ENCODE results near the gene GLI3.

The GLI3 gene

DNA sequence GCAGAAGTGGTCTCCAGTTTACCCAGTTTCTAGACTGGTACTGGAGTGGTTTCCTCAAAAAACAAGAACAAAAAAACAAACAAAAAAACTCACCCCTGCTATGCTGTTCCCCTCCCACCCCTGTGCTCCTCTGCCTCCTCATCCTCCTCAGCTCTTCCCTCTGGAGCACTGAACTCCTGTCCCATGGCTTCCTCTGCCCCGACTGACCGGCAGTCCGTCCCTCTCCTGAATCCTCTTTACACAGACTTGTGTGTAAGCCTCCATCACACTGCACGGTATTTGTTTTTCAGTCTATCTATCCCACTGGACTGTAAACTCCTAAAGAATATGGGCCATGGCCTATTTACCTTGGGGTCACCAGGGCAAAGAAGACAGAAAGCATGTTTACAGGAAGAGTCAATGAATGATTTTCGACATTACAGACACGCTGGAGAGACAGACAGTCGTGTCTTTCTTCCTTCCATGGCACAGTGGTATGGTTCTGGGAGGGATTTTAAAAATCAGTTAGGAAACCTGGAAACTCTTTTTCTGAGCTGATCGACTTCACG, 265.3 kb downstream of the GLI3 start:
- DNase-seq (ENCODE audit: low read depth in 3 of 3): no peak

DNA sequence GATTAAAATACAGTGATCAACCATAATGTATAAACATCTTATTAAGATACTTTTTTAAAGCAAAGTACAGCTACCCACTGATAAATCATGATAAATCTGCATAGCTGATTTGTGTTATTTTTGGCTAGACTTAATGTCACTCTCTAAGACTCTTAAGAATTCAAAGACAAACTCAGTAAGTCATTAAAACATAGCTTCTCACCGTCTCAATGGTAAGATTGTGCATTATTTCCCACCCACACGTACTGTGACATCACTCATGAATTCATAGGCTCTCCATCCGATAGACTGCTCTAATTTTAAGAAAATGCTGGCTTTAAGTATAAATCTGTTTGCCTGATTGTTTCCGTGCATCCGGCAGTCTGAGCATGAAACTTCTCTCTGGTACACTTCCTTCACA, 266.1 kb downstream of the GLI3 start:
- DNase-seq (ENCODE audit: low read depth in 3 of 3): no peak

DNA sequence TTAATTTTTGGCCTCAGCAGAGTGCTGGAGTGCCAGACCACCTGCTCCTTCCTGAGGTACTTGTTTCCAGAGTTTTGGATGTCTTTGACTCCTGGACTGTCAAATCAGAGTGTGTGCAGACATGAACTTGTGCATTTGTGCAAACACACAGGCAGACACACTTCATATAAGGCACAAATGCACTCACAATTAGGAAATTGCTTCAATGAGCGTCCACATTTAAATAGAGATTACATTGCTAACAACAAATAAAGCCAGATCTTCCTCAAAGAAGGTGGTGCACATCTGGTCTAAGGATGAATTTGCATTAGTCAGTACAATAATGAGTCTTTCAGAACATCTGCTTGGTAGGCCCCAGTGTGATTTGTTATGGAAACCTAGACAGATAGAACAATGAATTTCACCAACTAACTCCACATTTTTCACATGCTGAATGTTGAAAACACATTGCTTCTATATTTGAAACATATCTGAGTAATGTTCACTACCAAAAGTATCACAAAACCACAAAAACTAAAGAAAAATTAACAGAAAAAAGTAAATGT, 267.4 kb downstream of the GLI3 start:
- no peak for DNase-seq (ENCODE audit: low read depth in 3 of 3)

DNA sequence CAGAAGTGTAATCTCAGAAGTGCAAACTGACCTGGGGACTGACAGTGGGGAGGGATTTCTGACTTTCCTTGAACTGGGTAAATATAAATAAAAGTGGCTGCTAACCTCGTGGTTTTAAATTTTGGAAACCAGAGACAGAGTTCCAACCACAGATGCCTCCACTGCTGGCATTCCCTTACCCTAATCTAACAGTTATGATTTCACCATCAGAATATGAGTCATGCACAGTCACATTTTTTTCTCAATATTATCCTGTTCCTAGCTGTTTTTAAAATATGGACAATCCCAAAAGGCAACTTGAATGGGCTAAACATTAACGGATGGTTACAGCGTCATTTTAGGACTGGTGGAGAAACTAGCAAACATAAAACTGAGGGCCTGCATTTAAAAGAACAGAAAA, 269.9 kb downstream of the GLI3 start:
- DNase-seq (ENCODE audit: low read depth in 3 of 3): no peak

DNA sequence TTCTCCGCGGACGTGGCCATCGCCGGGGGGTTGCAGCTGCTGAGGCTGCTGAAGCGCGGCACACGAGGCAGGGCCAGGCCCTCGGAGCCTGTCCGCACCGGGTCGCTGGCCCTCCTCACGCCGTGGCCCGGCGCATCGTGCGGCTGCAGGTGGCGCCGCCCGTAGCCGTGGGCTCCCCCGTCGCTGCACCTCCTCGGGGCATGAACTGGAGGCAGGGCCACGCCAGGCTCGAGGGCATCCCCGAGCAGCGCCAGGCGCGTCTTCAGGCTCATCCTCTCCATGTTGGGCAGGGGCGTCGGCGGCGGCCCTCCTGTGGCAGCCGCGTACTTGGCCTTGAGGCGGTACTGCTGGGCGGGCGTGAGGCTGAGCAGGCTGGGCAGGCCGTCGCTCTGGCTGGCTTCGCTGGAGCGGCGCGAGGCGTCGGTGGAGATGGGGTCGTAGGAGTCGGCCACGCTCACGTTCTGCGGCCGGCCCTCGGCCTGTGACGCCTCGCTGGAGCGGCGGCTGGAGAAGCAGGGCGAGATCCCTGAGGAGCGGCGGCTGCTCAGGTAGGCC, 271.0 kb downstream of the GLI3 start:
- no peak for DNase-seq (ENCODE audit: low read depth in 3 of 3)

DNA sequence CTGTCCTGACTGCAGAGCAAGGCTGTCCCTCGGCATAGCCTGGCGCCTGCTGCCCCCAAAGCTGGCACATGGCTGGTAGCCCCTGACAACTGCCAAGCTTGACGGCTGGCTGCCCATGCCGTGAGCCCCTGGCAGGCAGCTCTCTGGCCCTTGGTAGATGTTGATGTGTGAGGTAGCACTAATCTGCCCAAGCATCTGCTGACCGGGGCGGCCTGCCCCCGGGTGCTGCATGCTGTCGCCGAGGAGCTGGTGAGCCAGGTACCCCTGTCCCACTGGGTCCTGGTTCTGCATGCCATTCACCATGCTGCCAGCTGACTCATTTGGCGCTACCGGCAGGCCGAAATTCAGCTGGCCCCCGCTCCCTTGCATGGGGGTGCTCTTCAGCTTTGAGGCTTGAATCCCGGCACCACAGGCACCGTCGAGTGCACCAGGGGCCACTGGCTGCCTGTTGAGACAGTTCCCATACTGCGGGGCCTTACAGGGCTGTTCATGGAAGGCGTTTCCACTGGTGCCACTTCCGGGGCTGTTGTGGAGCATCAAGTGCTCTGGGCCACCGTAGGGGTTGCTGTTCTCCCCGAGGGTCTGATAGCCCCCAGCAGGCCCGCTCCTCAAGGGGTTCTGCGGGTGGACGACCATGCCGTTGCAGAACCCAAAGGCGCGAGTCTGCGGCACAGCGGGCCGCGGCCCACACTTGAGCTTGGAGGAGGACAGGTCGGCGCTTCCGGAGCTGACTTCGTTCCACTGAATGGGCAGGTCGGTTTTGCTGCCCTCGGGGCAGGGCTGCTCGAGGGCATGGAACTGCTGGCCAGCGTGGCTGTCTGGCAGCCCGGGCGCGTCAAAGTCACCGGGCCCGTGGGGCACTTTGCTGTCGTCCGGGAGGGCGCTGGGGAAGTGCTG, 271.9 kb downstream of the GLI3 start:
- no peak for DNase-seq (ENCODE audit: low read depth in 3 of 3)

DNA sequence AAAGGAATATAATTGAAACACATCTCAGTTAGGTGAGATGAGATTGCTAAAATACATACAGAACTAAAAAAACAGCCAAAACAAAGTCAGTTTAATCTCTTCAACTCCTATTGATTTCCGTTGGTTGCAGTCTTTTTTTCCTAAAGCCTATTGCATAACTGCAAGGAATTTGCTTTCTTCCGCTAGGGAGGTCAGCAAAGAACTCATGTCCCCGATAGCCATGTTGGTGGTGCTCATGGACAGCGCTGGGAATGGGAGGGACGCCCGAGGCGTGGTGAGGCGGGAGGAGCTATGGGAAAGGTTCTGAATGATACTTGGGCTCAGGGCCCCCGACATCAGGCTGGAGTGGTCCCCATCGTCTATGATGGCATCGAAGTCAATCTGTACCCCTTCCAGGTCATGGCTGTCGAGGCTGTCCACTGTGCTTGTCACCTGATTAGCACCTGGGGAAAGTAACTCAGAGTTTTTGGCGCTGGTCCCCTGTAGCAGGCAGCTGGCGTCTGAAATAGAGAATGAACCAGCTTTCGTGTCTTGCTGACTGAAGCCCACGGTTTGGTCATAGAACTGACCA, 272.7 kb downstream of the GLI3 start:
- DNase-seq (ENCODE audit: low read depth in 3 of 3): no peak

DNA sequence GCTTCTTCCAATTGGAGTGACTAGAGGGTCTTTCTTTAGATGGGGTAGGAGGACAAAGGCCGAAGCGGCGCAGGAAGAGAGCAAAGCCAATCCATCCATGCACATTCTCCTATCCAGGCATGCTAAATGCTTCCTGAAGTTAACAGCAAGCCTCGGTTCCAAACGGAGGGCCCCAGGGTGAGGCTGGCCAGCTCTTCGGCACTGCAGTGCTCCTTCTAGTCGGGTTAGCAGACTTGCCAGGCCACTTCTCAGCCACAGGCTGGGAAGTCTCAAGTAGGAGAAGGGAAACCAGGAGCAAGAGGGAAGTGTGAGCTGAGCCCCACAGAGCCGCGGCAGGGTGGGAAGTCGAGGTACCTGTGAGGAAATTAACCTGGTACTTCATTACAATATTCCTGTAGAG, 280.3 kb downstream of the GLI3 start:
- DNase-seq (ENCODE audit: low read depth in 3 of 3): no peak

DNA sequence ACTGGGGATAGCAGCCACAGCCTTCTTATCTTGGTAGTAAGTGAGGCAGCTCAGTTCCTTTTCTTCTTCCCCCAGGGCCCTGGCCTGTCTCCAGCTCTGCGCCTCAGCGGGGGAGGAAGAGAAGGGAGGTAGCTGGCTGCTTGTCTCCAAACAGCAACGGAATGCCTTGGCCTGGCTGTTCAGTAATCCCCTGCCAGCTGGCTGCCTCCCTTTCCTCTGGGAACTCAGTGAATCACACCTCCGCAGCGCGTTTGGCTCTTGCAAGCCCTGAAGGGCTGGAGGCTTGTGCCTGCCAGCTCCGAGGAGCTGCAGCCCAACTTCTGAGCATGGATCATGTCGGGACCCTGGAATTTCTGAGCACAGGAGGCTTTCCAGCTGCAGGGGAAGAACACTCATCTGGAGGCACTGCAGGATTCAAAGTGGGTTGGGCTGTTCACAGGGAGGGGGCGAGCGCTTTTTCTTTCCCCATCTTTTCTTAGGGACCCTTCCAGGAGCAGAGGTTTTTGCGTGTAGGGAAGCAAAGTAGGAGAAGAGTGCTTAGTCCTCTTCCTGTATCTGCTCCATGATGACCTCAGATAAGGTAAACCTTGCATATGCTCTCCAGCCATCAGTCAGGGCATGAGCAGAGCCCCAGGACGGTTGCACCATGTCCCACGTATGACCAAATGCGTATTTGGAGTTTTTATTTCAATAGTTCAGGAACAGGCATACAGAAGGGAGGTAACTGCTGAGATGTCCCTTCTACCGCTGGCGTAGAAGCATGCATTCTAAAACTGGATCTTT, 280.9 kb downstream of the GLI3 start:
- no peak for DNase-seq (ENCODE audit: low read depth in 3 of 3)

DNA sequence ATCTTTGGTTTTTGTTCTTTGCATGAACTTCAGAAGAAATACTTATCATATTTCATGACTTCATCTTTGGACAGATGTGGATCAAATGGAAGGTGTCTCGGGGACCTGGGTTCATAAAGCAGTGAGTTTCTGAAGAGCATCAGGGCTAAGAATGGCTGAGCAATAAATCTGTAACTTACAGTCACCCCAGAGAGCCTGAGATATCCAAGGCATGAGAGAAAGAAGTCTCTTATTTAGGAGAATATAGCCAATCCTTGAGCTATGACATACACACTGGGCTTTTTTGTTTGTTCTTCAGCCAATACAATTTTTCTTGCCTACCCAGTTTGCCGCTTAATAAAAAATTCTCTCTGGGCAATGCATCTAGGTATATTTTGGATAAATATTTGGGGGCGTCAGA, 281.6 kb downstream of the GLI3 start:
- DNase-seq (ENCODE audit: low read depth in 3 of 3): no peak

DNA sequence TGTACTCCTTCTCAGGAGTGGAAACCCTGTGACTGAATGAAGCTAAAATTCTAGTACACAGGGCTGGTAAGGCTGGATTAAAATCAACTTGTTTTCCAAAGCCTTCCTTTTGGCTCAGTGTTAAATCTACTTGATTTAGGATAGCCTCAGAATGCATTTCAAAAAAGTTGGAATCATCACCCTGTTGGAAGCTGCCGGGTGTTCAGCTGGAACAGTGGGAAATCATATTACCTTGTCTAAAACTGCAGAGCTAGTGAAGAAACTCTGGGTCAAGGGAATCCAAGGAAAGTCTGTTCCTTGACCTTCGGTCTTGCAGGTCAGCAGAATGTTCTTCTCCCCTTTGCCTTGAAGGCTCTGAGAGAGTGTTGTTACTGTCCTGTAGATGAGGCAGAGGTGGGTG, 282.0 kb downstream of the GLI3 start:
- DNase-seq (ENCODE audit: low read depth in 3 of 3): no peak

DNA sequence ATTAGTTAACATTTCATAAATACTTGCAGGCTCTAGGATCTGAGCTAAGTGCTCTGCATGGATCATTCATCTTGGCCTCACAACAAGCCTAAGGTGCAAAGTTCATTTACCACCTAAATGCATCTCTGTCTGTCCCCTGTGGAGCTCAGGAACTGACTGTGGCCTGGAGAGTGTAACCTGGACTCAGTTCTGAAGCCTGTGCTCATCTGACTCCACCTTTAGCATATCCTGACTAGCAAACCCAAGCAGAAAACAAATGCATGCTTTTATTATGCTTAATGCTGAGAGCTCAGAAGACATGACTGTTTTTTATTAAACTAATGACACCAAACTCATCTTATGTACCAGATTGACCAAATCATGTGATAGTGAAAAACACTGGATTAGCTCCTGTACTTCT, 288.5 kb downstream of the GLI3 start:
- DNase-seq (ENCODE audit: low read depth in 3 of 3): no peak

DNA sequence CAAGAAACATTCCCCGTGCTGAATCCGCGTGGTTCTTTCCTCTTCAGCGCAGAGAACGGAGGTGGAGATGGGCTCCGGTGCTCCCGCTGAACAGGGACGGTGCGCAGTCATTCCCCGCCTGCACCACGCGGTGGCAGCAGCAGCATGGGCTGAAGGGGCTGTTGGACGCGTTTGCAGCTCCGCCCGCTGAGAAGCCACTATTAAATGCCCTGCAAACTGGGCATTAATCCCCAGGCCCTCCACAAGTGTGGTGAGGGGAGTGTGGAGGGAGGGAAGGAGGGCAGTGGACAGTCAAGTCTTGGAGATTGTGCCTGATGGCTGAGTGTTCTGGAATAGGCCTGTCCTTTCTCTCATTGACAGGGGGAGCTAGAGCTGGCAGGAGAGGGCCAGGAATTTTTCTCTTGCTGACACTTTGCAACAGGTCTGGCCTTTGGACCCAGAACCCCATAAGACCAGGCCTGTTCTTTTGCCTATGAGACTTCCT, 293.9 kb downstream of the GLI3 start:
- DNase-seq (ENCODE audit: low read depth in 3 of 3): peak; percentile 24 to 47 (median 40)

DNA sequence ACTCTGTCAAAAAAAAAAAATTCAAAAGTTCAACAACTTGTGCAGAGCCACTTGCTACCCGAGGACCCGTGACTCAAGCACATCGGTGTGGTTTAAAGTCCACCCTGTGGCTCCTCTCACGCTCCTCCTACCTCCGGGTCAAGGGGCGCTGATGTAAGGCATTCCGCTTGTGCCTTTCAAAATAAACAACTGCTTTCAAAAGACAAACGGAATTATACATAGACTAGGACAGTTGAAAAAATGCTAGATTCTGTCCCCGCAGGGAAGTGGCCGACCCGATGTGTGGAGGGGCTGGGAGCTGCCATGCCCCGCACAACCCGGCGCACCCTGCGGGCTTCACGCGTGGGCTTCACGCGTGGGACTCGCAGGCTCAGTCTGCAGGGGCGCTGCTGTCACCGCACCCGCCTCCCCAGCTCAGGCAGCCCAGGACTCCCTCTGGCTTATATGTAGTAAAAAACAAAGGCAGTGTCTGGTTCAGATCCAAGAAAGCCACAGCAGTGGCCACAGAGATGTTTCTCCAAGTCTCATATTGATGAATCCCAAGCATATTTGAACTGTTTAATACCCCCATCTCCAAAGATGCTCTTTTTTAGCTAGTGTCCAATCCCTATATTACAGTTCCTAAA, 294.4 kb downstream of the GLI3 start:
- no peak for DNase-seq (ENCODE audit: low read depth in 3 of 3)

DNA sequence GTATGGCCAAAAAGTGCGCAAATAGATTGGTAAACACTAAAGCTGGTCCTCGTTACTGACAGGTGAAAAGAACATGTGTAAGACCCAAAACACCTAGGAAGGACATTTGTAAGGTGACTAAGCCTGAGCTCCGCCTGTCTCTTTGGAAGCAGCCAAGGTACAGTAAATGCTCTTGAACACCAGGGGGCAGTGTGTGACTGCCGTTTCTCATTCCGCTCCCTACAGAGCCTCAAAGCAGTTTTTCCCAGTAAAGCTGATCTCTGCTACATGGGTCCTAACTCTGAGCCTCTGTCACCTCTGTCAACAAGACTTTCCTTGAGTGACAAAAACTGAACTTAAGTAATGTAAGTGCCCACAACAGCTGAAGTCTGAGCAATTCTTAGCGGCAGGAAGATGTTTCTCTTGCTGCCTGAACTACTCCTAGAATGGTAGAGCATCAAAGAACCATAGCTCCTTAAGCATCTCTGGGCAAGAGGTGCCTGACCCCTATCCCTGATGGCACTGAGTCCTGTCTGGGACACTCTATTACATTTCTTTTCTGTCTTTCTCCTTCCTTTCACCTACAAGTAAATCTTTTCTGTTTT, 296.2 kb downstream of the GLI3 start:
- DNase-seq (ENCODE audit: low read depth in 3 of 3): peak in 2 of 3 experiments; percentile 14 to 18

DNA sequence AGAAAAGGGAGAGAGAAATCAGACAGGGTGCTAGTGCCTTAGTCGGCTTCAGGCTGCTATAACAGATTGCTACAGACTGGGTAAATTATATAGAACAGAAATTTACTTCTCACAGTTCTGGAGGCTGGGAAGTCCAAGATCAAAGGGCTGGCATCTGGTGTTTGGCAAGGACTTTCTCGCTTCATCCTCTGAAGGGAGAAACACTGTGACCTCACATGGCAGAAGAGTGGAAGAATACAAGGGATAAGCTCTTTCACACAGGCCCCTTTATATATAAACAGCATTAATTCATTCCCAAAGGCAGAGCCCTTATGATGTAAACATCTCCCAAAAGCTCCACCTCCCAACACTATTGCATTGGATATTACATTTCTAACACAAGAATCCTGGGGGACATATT, 298.6 kb downstream of the GLI3 start:
- DNase-seq (ENCODE audit: low read depth in 3 of 3): no peak

DNA sequence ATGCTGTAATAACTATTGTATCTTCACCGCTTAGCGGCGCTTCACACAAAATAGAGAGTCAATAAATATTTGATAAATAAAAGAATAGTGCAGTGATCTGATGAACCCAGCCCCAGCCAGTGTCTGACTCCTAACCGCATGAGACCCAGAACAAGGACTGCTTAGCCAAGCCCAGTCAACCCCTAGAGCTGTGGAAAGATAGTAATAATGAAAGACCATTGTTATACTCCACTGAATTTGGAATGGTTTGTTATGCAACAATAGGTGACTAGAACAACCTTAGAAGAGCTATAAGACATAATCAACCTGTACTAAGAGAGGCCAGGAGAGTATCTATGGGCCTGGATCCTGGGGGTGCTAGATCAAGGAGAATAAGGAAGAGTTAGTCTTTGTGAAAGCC, 303.6 kb downstream of the GLI3 start:
- no peak for DNase-seq (ENCODE audit: low read depth in 3 of 3)

DNA sequence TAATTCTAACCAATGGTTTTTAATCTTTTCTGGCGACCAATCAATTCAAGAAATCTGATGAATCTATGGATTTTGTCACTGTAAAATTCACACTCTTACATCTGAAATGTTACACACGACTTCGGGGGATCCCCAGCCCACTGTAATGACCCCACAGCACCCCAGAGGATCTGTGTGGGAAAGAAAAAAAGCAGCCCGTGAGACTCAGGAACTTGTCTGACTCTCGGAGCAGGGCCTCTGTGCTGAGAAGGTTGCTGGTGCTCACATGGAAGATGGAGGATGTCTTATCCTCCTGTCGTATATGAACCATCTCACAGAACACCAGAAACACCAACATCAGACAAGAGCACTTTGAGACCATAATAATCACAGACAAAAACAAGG, 305.8 kb downstream of the GLI3 start:
- DNase-seq (ENCODE audit: low read depth in 3 of 3): no peak

DNA sequence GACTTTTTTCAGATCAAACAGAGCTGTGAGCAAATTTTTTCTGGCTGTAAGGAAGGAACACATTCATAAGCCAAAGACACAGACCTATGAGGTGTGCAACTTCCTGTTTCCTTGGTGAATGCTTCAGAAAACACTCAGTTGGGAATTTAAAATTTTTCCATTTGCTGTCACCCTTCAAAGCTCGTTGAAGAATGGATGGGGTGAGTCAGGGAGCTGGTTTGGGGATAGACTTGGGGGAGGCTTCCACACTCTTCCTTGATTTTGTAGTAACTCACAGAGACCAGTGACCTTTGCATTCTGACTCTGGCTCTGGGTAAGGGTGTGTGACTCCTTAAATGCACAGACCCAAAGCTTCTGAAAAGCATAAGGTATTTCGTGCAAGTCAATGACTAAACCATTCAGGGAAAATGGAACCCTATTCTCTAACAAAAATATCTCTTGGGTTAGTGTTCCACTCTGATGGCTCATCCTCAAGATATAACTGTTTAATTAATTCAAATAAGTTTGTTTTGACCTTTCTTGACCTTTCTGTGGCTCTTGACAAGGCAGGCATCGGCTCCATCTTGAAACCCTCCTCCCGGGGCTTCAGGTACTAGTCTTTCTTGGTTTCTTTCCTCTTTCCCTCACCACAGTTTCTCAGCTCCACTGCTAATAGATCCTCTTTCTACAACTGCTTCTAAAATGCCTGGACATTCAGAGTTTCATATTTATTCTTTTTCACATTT, 306.3 kb downstream of the GLI3 start:
- DNase-seq (ENCODE audit: low read depth in 3 of 3): no peak

DNA sequence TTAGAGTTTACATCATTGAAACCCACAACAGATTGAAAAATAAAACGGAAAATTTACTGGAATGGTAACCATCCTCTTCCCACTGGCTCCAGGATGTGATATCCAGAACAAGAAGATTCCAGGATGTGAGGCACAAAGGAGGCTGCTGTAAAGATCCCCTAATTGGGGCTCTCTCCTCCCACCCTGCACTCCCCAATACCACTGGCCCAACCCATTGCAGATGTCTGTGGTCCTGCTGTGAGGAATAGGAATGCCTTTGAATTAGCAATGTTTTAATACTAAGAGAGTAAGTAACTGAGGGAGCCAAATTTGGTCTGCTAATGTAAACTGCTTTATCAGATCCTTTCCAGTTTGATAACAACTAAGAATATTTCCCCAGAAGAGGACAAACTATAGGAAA, 308.2 kb downstream of the GLI3 start:
- DNase-seq (ENCODE audit: low read depth in 3 of 3): no peak

Data from stimulated activated CD4-positive, alpha-beta T cell treated with anti-CD3 and anti-CD28 coated beads, TNF-alpha, amount 100 ng/mL, for 4 hours (primary cell).